Loucy (cell line): ENCODE measurements around the gene KCNN3.

ENCODE experiments used
- EZH2phosphoT487 ChIP-seq: fragments of 200-600 bp; IDR thresholded peaks from 2 replicates; pipeline ENCODE4 v1.6.1; 2018; ENCODE audit warnings: antibody characterized with exemption, mild to moderate bottlenecking, moderate library complexity, borderline replicate concordance
- TF ChIP-seq, protein P1 (sequence below): fragments of 200-600 bp; sonication (generic); conservative IDR thresholded peaks from 2 replicates; pipeline ENCODE4 v1.5.1; 2014; ENCODE audit warnings: mild to moderate bottlenecking, antibody characterized with exemption, low read length

DNA sequence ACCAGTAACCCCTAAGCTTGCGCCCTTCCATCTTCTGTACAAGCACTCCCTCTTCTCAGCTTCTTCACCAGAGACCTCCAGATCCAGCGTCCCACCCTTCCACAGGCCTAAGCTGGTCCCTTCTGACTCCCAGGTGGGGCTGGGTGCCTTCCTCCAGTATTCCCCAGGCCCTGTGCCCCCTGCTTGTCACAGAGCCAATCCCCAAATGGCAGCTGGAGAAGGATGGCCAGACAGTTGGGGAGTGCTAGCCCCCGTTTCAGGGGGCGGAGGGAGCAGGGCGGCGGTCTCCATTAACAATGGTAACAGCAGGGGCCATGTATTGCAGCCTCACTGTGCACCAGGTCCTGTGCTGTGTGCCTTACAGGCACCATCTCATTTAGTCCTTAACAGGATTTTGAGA is 85.7 kb downstream of the KCNN3 start:
- TF ChIP-seq, protein P1, sequence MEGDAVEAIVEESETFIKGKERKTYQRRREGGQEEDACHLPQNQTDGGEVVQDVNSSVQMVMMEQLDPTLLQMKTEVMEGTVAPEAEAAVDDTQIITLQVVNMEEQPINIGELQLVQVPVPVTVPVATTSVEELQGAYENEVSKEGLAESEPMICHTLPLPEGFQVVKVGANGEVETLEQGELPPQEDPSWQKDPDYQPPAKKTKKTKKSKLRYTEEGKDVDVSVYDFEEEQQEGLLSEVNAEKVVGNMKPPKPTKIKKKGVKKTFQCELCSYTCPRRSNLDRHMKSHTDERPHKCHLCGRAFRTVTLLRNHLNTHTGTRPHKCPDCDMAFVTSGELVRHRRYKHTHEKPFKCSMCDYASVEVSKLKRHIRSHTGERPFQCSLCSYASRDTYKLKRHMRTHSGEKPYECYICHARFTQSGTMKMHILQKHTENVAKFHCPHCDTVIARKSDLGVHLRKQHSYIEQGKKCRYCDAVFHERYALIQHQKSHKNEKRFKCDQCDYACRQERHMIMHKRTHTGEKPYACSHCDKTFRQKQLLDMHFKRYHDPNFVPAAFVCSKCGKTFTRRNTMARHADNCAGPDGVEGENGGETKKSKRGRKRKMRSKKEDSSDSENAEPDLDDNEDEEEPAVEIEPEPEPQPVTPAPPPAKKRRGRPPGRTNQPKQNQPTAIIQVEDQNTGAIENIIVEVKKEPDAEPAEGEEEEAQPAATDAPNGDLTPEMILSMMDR = no peak
- no peak for TF ChIP-seq EZH2phosphoT487
